Testis (tissue), 3 donors: ENCODE measurements around the gene AMIGO2. TPM values are rescaled to one million over a fixed set of nuclear protein-coding genes. Genes with fewer than 3 reads are reported as not detected.

Experiments
- DNase-seq: peaks from one replicate; pipeline ENCODE4 v3.0.0-alpha.2; 2019
- H3K27ac ChIP-seq, 2 donors: fragments of 200-600 bp; sonication (generic); one replicate each; pipeline ENCODE4 v1.5.1; 2019
- H3K27me3 ChIP-seq: fragments of 200-600 bp; sonication (generic); one replicate; pipeline ENCODE4 v1.5.1; 2019
- H3K36me3 ChIP-seq: fragments of 200-600 bp; sonication (generic); one replicate; pipeline ENCODE4 v1.5.1; 2017; ENCODE audit warnings: low read depth; ENCODE audit errors: missing control alignments
- H3K4me1 ChIP-seq: fragments of 200-600 bp; sonication (generic); one replicate; pipeline ENCODE4 v1.5.1; 2019
- H3K4me3 ChIP-seq, 2 donors: fragments of 200-600 bp; sonication (generic); one replicate each; pipeline ENCODE4 v1.5.1; 2017 to 2019
- H3K9me3 ChIP-seq: fragments of 200-600 bp; sonication (generic); one replicate; pipeline ENCODE4 v1.5.1; 2017
- POLR2A ChIP-seq: fragments of 450-650 bp; IDR thresholded peaks from one replicate; pipeline ENCODE4 v1.6.1; 2017; ENCODE audit warnings: antibody characterized with exemption, mild to moderate bottlenecking, moderate library complexity
- WGBS, 2 donors: methylation state at CpG; one replicate each; pipeline ENCODE4 v1.1.5; 2018; 5-methylcytosine and 5-hydroxymethylcytosine counted together
- intact Hi-C: fragments of 100-400 bp; cut with DNase I; formaldehyde crosslinking; loops from one replicate; pipeline ENCODE4 v1.15.1; 2023; ENCODE audit warnings: low total_unique reads
- polyA plus RNA-seq: library from polyadenylated mRNA; stranded (reverse); fragments of 350-450 nt; fragmentation: Illumina TruSeq; extraction: RNeasy Lipid Tissue Mini Kit (QIAGEN cat#74804); gene quantifications from one replicate; pipeline ENCODE4 v1.2.3, GENCODE V29; 2014; ENCODE audit warnings: low read depth, low replicate concordance; ENCODE audit not compliant: insufficient read depth
- total RNA-seq, 2 donors: library from RNA; depleted of rRNA; stranded (reverse); fragments of >200 nt; gene quantifications; one replicate each; pipeline ENCODE4 v1.2.3, GENCODE V29; 2016
- TF ChIP-seq, protein P1 (sequence below), 3 experiments: fragments of 450-650 bp in 2 of 3; fragments of 200-600 bp in 1 of 3; sonication (generic) in 1 of 3; IDR thresholded peaks; one replicate each; pipeline ENCODE4 v1.5.1; 2016 to 2019; ENCODE audit warnings: antibody characterized with exemption in 3 of 3, mild to moderate bottlenecking in 2 of 3, moderate library complexity in 1 of 3

Gene AMIGO2
- total and polyA plus RNA-seq, 3 donors from 2014 or later: 28.8 to 53.2 (median 35.4) TPM

DNA sequence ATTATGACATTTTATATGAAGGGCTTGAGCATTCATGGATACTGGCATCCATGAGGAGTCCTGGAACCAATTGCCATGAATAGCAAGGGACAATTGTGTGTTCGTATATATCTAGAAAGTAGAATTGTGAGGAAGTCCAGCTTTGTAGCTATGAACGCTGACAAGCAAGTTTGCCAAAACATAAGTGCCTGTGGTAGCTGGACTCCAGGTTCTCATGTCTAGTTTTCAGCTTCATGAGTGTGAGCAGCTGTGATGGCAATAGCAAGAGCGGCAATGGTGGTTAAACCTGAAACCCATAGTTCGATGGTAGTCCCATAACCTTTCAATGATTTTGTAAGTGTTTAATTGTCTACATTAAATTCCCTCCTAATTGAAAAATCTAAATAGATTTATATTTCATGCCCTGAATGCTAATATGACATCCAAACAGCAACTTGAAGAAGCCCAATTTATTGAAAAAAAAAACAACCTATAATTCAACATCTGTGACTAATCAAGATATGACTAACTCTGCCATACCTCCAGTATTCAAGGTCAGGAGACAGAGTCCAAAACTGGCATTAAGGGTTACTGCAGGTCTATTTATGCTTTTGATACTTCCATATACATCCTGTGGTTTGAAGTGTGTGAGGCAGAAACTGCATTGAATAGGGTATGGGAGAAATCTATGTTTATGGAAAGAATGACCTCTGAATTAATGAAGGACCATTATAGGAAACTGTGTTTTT is 50.6 kb downstream of the AMIGO2 start:
- no peaks in the 10 kb centered on the region for H3K9me3 ChIP-seq
- DNase-seq: no peak
- H3K36me3 ChIP-seq: no peaks in the 10 kb centered on the region
- H3K27me3 ChIP-seq: no peaks in the 10 kb centered on the region
- no peaks in the 10 kb centered on the region for H3K4me1 ChIP-seq
- no peak for TF ChIP-seq POLR2A
- TF ChIP-seq, protein P1, sequence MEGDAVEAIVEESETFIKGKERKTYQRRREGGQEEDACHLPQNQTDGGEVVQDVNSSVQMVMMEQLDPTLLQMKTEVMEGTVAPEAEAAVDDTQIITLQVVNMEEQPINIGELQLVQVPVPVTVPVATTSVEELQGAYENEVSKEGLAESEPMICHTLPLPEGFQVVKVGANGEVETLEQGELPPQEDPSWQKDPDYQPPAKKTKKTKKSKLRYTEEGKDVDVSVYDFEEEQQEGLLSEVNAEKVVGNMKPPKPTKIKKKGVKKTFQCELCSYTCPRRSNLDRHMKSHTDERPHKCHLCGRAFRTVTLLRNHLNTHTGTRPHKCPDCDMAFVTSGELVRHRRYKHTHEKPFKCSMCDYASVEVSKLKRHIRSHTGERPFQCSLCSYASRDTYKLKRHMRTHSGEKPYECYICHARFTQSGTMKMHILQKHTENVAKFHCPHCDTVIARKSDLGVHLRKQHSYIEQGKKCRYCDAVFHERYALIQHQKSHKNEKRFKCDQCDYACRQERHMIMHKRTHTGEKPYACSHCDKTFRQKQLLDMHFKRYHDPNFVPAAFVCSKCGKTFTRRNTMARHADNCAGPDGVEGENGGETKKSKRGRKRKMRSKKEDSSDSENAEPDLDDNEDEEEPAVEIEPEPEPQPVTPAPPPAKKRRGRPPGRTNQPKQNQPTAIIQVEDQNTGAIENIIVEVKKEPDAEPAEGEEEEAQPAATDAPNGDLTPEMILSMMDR (IDR thresholded peaks at IDR 0.05): no peak
- 70 to 74% methylated on average over 4 of the region's 4 CpGs for WGBS, 2 donors
- no peak overlapping the region for H3K4me3 ChIP-seq
- intact Hi-C loops: no loop called here
- H3K27ac ChIP-seq: no peak overlapping the region

DNA sequence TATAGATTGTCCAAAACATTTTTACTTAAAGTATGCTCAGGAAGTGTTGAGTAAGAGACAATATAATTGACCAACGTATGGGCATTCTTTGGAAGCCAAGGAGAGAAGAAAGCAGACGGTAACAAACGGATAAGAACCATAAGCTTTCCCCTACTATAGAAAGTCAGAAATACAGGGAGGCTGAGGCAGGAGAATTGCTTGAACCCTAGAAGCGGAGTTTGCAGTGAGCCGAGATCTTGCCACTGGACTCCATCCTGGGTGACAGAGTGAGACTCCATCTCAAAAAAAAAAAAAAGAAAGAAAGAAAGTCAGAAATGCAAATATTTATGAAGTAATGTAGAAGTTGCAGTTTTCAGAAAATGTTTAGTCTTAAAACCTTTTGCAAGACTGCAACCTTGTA is 51.6 kb downstream of the AMIGO2 start:
- intact Hi-C loops: no loop called here
- DNase-seq: no peak
- TF ChIP-seq, protein P1 (IDR thresholded peaks at IDR 0.05): no peak
- TF ChIP-seq POLR2A: no peak
- Histone ChIP-seq H3K27me3 (no peaks in the 10 kb centered on the region), H3K36me3 (no peaks in the 10 kb centered on the region), H3K4me3 (no peak overlapping the region), H3K4me1 (no peaks in the 10 kb centered on the region), H3K9me3 (no peaks in the 10 kb centered on the region), H3K27ac (no peak overlapping the region)
- 89 to 91% methylated on average over 5 of the region's 5 CpGs for WGBS, 2 donors

Other genes starting within 250 kb of the AMIGO2 start
- gene PCED1B, start 338 bp downstream of the AMIGO2 start, total RNA-seq: 10 to 100 TPM; 47.2 to 56.1 TPM
- 30.0 TPM for gene PCED1B, start 338 bp downstream of the AMIGO2 start, polyA plus RNA-seq